CD4-positive, alpha-beta T cell treated with Interleukin-12 subunit alpha and Interleukin-12 subunit beta, for 1 hour (primary cell): ENCODE results near the gene MOXD1.

Experiments
- DNase-seq: peaks from one replicate; pipeline ENCODE4 v3.0.0-alpha.2; 2020

MOXD1 gene

DNA sequence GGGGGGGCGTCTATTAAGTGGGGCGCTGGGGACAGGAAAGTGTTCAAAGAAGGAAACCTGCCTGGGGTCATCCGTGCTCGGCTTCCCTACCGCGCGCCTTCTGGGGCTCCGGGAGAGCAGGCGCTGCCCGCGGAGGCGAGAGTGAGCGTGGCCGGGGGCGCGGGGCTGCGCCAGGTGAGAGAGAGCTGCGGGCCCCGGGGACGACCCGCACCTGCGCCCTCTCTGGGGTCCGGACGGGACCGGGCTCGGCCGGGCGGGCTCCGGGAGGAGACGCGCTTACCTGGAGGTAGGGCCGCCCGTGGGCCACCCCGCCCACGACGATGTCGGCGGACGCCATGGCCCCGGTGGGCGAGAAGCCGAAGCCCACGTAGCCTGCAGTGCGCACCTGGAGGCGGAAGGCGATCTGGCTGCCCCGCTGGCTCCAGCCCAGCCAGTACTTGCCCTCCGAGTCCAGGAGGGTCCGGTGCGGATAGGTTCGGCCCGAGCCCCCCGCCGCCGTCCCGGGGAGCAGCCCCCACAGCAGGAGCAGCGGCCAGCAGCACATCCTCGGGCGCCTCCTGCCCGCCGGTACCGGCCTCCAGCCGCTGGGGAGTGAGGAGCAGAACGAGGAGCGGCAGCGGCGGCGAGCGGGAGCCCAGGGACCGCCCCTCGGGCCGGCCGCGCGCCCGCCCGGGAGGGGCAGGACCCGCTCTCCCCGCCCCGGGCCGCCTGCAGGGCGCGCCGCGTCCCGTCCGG lies at the start of gene MOXD1:
Gene MOXD1, minus strand, starts transcription at position 593 of the 735 bp plus-strand sequence. Its CDS starts 49 bp downstream, at position 544.
- no peak for DNase-seq

DNA sequence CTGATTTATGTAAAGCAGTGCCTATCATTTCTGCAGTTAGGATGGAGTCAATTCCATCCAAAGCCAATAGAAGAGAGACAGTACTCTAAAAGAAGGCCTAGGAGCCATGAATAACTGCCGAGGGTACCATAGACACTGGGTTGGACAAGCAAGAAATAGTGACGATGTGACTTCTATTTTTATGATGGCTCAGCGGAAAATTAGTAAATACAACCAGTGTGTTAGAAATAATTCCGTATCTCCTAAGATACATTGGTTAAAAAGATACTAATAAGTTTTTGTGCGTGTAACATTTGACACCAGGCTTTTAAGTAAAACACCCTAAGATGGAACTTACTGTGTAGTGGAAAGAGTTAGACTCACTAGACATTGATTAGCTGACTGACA lies 45.6 kb upstream of the MOXD1 start:
- no peak for DNase-seq

DNA sequence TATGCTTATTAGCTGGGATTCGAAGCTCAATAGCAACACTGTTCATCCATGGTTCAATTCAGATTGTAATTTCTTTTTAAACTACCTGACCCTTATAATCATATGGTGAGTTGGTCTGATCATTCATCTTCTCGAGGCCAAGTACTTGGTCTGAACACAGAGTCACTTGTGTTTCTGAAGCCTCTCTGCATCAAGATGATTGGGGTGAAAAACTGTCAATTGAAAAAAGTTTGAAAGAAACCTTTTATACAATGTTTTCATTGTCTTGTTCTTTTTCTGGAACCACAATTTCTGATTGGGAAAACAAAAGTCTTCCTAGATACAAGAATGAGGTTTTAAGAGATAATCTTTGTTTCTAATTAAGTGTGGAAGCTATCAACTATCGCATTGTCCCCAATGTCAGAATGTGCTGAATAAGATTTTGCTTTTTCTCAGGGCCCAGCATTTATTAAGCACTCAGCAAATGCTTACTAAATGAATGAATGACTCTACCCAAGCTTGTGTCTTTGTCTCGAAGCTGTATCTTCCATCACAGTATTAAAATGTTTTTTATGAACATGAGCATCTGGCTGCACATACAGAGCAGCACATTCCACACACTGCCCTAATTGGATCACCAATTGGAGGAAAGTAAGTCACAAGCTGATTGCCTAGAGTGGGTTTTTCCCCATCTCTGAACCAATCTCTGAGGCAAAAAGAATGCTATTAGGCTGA lies 45.0 kb upstream of the MOXD1 start:
- no peak for DNase-seq

DNA sequence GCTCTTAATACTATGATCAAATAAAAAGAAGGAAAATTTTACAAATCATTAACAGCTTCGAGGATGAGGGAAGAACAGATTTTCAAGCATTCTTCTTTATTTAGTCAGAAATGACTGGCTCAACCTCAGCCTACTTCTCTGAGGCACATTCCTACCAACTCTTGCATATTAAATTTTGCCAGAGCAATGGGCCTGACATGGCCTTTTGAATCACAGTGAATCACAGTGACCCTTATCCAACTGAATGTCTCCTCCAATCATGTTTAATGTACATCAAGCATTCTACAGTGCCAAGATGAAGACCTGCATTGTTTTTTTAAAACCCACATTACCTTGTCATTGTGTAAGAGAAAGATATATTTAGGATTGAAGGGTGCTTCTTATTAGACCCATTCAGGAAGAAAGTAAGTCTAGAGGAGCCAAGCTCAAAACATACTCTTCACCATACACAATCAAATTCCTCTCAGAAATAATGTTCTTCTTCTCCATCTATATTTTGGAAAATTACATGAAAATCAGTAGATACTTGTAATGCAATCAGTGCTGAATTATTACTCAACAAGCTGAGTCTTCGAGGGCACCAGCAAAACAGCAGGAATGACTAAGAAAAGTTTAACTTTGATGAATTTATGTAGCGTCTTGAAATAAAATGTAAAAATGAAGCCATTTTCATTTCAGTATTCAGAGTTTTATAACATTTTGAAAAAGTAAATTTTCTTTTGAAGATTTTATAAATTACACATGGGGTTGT lies 44.1 kb upstream of the MOXD1 start:
- DNase-seq, result no peak

DNA sequence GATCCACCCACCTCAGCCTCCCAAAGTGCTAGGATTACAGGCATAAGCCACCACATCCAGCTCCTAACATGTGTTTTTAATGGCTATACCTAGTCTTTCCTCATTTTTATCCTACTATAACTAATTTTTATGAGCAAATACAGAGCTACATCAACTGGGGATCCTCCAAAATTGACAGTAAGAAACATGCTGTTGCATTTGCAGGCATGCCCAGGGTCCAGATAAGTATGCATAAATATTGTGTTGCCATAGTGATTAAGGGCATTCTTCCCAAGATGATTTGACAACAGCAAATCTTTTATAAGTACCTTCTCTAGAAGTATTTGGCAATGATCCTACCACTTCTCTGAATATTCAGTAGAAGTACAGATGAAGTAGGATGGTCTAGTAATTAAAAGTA lies 41.9 kb upstream of the MOXD1 start:
- DNase-seq, result no peak

DNA sequence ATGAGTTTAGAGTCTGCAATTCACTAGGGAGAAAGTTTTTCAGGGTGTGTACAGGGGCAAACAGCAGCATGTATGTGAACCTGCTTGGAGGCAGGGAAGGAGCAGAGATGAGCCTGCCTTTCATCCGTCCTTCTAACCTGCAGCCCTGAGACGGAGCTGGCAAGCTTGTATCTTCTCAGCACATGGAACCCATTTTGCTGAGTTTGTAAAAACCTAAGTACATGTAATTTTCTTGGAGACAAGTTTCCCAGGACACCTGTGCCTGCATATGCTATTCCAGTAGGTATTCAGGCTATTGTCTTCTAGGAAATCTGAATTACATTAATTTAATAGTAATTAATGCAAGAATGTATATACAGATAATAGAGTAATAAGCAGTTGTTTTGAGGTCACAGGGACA lies 28.8 kb upstream of the MOXD1 start:
- no peak for DNase-seq

DNA sequence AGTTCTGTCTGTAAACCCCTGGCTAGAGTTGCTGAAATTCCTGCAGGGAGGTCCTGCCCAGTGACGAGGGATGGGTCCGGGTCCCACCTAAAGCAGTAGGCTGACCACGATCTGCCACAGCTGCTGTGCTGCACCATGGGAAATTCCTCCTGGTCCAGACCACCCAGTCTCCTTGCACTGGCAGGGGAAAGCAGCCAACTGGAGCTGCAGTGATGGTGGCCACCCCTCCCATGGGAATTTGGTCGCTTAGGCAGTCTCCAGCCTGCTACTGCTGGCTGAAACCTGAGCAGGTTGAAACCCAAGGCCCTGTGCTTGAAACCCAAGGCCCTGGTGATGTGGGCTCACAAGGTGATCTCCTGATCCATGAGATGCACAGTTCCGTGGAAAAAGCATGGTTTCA lies 23.9 kb upstream of the MOXD1 start:
- no peak for DNase-seq

DNA sequence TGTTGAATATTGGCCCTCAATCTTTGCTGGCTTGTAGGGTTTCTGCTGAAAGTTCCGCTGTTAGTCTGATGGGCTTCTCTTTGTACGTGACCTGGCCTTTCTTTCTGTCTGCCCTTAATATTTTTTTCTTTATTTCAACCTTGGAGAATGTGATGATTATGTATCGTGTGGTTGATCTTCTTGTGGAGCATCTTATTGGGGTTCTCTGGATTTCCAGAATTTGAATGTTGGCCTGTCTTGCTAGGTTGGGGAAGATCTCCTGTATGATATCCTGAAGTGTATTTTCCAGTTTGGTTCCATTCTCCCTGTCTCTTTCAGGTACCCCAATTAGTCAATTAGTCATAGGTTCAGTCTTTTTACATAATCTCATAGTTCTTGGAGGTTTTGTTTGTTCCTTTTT lies 22.6 kb upstream of the MOXD1 start:
- DNase-seq, result no peak

DNA sequence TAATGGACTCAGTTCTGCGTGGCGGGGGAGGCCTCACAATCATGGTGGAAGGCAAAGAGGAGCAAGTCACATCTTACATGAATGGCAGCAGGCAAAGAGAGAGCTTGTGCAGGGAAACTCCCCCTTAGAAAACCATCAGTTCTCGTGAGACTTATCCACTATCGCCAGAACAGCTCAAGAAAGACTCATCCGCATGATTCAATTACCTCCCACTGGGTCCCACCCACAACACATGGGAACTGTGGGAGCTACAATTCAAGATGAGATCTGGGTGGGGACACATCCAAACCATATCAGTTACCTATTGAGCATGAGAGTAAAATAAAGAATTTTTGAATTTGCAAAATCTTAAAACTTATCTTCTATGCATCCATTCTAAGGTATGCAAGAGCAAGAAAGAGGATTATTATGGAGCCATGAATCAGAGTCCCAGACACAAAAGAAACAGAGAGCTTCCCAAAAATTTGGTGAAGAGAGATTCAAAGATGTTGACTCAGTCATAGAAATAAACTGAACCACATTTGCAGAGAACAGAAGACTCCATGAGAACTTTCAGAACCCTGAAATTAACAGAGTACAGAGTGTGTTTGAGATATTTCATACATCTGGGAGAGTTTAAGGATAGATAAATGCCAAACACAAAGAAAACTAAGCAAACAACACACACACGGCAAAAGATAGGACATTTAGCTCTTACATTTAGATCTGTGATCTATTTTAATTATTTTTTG lies 17.1 kb upstream of the MOXD1 start:
- no peak for DNase-seq

DNA sequence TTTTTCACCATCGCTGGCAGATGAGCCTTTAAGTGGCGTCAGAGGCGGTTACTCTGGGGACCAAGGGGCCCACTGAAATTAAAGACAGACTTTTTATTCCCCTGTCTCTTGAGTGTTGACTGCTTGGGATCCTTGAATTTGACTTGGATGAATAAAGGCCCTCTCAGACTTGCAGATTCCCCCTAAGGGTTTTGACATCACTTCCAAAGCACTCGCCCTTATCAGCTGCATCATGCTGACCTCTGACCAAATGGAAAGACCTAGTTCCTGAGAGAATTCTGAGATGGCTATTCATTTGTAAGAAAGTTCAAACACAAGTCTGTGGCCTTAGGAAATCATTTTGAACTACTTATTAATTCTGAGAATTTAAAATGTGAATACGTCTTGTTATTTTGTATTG lies 13.5 kb upstream of the MOXD1 start:
- DNase-seq, result no peak

DNA sequence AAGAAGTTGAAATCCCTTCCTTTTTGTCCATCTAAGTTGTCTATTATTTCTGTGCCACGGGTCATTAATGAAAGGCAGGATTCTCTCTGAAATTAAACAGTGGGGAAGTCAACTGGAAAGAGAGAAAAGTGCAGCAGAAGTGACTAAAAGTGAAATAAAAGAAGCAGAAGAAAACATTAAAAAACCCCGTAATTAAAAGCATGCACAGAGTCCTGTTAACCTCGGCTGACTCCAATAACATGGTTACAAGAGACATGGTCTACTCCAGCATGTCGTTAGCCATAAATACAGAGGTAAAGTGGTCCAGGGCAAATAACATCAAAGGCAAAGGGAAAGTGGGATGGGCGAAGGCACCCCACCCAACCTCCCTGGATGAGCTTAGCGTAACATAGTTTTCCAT lies 13.0 kb upstream of the MOXD1 start:
- no peak for DNase-seq

DNA sequence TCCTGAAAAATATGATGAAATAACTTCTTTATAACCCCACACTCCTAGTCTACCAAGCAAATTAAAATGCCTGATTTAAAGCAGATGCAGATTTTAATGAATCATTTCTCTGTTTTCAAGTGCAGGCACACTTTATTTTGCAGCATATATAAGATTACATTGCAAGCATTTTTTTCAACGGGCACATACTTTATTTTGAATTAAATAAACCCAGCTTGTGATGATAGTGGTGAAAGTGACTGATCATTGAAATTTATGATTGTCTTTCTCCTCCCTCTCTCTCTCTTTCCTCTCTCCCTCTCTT lies 12.2 kb upstream of the MOXD1 start:
- no peak for DNase-seq

DNA sequence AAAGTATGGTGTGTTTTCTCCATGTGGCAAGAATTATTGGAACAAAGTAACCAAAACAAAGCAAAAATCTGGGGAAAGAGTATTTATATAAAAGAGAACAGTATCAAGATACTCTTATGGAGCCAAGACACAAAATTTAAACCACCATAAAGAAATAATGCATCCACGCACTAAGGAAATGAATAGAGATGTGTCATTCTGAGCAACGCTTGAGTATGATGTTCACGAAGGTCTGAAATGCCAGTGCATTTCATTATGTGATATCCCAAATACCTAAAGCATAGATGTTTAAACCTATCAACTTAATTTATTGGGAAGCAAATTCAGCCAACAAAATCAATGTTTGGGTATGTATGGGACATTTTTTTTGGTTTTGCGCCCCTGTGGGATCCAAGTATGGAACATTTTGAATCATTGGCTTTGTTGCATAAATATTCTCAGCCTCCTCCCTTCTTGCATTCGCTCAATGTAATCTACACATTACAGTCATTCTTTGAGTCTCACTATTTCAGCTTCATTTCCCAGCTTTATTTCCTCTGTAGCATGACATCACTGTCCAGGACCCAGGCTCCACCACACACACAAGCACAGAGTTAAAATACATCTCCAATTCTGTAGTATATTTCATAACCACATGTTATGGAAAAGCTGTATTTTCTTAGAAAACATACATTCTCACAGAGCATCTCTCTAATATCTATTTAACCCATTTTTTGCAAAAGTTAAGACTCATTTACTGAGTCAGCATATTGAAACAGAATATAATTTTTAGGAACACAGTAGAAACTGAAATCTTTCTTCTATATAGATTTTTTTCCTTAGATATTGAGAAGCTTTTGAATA lies 11.6 kb upstream of the MOXD1 start:
- DNase-seq, result no peak

DNA sequence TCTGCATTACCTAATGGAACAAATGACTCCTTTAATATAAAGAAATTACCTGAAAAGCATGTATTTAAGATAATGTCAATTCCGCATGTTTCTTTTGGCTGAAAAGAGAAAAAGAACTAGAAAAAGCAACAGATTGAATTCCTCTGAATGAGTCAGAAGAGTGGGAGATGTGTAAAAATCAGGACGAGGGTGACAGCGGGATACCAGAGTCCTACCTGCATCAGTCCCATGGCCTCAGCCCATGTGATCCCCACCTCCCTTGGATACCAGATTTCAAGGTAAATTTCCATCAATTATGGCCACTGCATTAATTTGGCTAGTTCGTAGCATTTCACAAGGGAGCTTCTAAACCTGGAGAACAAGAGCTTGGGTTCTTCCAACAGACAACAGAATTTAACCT lies 10.0 kb upstream of the MOXD1 start:
- DNase-seq, result no peak

DNA sequence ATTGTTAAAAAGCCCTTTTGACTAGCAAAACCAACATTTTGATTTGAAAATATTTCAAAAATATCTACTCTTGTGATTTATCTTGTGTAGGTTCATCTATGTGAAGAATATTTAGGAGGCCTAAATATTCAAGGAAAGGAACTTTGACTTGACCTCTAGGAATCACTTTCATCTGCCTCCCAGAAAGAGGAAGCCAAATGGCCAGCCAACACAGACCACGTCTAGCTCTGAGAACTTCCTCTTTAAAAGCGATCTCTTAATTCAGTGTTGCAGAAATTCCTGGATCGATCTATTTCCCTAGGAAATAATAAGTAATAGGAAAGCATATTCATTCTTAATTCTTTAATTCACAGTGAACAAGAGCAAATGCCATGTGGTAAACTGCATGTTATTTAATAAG lies 9.6 kb upstream of the MOXD1 start:
- no peak for DNase-seq

DNA sequence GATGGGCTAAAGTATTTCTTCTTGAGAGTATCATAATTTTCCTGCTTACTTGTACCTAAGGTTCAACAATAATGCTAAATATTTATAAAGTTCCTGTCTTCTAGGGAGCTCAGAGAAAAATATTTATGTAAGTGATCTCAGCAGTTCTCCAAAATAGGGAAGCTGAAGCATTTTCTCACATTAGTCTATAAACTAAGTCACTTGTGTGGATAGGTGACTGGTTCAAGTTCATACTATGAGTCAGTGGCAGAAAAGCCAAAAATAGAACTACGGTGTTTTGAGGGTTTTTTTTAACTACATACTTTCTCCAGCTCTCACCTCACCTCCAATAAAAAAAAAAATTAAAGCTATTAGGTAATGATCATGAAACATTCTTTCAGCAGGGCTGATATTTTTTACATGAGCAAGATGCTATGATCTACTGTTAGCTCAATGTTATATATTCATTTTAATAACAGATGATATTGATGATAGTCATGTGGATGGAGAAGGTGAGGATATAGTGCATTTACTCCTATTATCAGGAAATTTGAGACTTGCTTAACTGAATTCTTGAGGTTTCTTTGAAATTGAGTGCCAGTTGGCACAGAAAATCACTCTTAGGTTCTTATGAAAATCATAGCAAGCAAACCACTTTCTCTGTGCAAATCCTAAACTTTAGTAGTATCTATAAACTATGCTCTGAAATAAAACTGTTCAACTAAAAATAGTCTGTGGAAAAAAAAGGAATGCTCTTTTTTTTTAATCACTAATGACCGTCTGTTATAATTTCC lies 4.1 kb upstream of the MOXD1 start:
- DNase-seq, result no peak

DNA sequence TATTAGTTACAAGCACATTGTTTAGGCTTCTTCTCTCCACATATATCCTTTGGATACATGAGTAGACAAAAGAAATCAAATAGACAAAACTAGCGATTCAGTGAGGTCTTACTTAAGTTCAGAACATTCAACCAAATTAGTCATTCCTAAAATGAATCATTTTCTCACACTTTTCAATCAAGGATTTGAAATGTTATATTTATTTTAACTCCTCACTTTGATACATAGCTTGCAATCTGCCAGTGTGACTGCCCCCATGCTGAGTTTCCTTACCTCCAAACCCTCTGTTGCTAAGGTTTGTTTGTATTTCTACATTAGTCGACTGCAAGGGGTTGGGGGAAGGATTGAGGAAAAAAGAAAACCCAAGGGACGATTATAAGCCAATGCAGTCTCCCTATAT lies 3.5 kb upstream of the MOXD1 start:
- DNase-seq, result no peak

DNA sequence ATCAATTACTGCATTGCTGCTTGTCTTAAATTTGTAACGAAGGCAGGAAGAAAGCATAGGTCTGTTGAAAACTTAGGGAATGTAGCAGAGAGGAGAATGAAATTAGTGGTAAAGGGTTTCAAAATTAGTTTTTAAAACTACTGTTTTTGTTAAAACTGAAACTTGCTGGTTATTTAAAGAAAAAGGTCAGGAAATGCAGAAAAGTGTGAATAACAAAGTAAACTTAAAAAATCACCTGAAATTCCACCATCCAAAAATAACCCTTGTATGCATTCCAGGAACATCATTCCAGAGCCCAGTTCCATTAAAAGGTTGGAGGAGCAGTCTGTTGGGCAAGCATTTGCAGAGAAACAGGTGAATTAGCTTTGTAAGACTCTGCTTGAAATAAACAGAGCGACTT lies 3.1 kb upstream of the MOXD1 start:
- no peak for DNase-seq

DNA sequence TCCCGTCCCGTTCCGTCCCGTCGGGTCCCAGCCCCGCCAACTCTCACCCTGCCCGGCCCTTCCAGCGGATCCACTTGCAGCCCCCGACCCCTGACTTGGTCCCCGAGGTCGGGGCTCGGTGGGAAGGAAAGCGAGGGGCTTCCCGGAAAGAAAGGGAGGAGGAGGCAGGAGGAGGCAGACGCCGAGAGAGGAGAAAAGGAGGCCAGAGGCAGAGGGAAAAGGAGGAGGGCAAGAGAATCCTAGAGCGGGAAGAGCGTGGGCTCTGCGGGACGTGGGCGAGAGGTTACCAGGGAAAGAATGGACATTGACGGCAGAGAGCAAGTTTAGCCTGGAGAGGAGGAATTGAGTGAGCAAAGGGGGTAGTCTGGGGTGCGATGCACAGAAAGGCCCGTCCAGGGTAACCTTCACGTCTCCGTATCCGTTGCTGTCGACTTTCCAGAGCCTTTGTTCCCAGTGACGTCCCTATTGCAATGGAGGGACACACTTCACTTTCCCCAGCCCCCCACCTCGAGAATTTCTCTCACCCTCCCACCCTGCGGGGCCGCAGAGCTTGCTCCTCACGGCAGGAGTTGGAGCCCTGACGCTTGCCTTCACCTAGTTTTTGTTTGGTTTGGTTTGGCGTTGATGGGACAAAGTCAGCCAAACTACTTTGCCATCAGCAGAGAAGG lies 477 bp upstream of the MOXD1 start:
- DNase-seq, result no peak

DNA sequence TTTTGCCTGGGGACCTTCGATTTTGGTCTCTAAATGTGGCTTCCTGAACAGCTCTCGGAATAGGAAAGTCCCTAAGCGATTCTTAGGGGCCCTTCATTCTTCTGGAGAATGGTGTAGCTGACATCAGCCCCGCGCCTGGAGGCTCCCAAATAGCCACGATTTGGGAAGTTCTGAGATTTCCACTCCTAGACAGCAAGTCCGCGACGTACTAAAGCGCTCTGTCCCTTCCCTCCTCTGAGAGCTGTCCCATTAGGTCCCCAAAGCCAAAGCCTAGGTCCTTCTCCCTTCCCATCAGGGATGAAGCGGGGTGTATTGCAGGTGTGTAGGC lies 756 bp downstream of the MOXD1 start:
- no peak for DNase-seq

DNA sequence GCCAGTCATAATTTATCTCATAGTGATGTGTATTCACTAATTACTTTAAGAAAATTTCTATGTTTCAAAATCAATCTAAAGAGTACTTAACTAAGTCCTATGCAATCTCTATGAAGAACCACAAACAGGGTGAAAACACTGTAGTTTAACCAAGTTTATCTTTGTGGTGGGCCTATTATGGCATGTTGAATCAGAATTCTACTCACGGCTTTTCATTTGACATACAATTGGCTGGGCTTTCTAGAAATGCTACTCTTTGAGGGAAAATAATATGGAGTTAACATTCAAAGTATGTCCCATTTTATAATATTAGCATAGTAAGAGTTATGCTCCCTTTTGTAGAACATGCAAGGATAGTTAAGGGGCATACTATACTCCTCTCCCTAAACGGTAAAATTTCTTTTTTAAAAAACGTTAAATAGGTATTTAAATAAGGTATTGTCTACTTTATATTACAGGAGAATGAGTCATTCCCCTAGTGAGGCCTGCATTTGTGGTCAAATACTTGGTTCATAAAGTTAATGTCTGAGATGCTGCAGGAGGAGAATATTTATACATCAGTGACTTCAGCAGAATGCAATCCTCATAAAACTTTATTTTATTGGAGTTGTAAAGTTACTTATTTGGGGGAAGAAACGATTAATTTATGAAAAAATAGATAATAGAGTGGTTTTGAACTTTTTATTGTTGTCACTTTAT lies 1.8 kb downstream of the MOXD1 start:
- no peak for DNase-seq
